ENCODE data around the gene GFPT1. TPM values are rescaled to one million over a fixed set of nuclear protein-coding genes. Genes with fewer than 3 reads are reported as not detected.

Gene GFPT1
- total RNA-seq (10 to 100 TPM; 38.7 to 40.0 TPM), polyA plus RNA-seq (10.7 TPM)

GRCh38 chr2:69386789-69387734 is at the start of gene GFPT1:
GFPT1 (minus strand) TSS chr2:69387227; CDS start chr2:69387071, 156 bp downstream.
- Histone ChIP-seq H3K9me3 (ENCODE audit: low read length) (no peaks in the 10 kb centered on the region), H3K4me1 (ENCODE audit: insufficient read depth, low read length) (peaks cover 27% of the 10 kb centered on the region), H3K4me3 (ENCODE audit: low read length) (peak within 1 kb of the TSS; percentile 73), H3K27ac (ENCODE audit: low read depth, low read length) (peak within 1 kb of the TSS; percentile 80), H3K27me3 (ENCODE audit: insufficient read depth, low read length, poor library complexity, severe bottlenecking) (no peaks in the 10 kb centered on the region), H3K36me3 (ENCODE audit: insufficient read depth, low read length) (no peaks in the 10 kb centered on the region)
- peaks cover 37 to 53% (median 50%) of the 10 kb centered on the region in 3 donors for H3K4me1 Mint-ChIP-seq
- peaks cover 0 to 2% of the 10 kb centered on the region in 2 donors for H3K27me3 Mint-ChIP-seq
- ChIA-PET POLR2A (interaction anchor here (0.6 to 2.2 kb wide), 2 partner anchors 50 to 1750 kb away, joined by 5 to 9 read pairs; partner anchors contain the start of gene NFU1), CTCF (interaction anchor here (0.9 to 1.6 kb wide), 3 partner anchors 11 to 53 kb away, joined by 3 to 6 read pairs (median 3); partner anchors contain the start of gene NFU1)
- H3K27ac Mint-ChIP-seq, result peak within 1 kb of the TSS; percentile 80 to 97 (median 88)
- H3K4me3 Mint-ChIP-seq, result peak within 1 kb of the TSS; percentile 83 to 97 (median 91)
- no peaks in the 10 kb centered on the region for H3K9me3 Mint-ChIP-seq
- peak; percentile 89 to 92 (median 91) for DNase-seq
- H3K36me3 Mint-ChIP-seq, result peaks cover 0 to 10% (median 0%) of the 10 kb centered on the region in 3 donors

- Histone ChIP-seq H3K27ac (ENCODE audit: low read depth, low read length) (peak overlapping the region; percentile 91), H3K4me1 (ENCODE audit: insufficient read depth, low read length) (peaks cover 23% of the 10 kb centered on the region), H3K27me3 (ENCODE audit: insufficient read depth, low read length, poor library complexity, severe bottlenecking) (no peaks in the 10 kb centered on the region), H3K36me3 (ENCODE audit: insufficient read depth, low read length) (no peaks in the 10 kb centered on the region), H3K4me3 (ENCODE audit: low read length) (peak overlapping the region; percentile 73), H3K9me3 (ENCODE audit: low read length) (no peaks in the 10 kb centered on the region)
- peaks cover 0 to 18% (median 7%) of the 10 kb centered on the region in 3 donors for H3K36me3 Mint-ChIP-seq
- POLR2A ChIA-PET, result interaction anchor here (0.8 to 1.9 kb wide), 4 partner anchors 47 to 478 kb away, joined by 3 to 14 read pairs (median 6); partner anchors contain the start of genes AAK1 and GFPT1
- CTCF ChIA-PET, result interaction anchor here (1.0 to 1.9 kb wide), 11 partner anchors 8 to 866 kb away, joined by 3 to 11 read pairs (median 4); partner anchors contain the start of gene FAM136A
- H3K27ac Mint-ChIP-seq, result peak overlapping the region; percentile 96 to 100 (median 98)
- H3K4me1 Mint-ChIP-seq, result peaks cover 37 to 59% (median 47%) of the 10 kb centered on the region in 3 donors
- peaks cover 0 to 2% (median 0%) of the 10 kb centered on the region in 5 donors for H3K9me3 Mint-ChIP-seq
- DNase-seq, result no peak
- no peaks in the 10 kb centered on the region for H3K27me3 Mint-ChIP-seq
- H3K4me3 Mint-ChIP-seq, result peak overlapping the region; percentile 92 to 99 (median 99)
These were observed 49.5 kb upstream of the GFPT1 start for GRCh38 chr2:69436596-69436937.

GRCh38 chr2:69434753-69435152 is 47.7 kb upstream of the GFPT1 start:
- Histone ChIP-seq H3K4me3 (ENCODE audit: low read length) (no peak overlapping the region), H3K27ac (ENCODE audit: low read depth, low read length) (no peak overlapping the region), H3K9me3 (ENCODE audit: low read length) (no peaks in the 10 kb centered on the region), H3K4me1 (ENCODE audit: insufficient read depth, low read length) (peaks cover 23% of the 10 kb centered on the region), H3K27me3 (ENCODE audit: insufficient read depth, low read length, poor library complexity, severe bottlenecking) (no peaks in the 10 kb centered on the region), H3K36me3 (ENCODE audit: insufficient read depth, low read length) (peaks cover 4% of the 10 kb centered on the region)
- peaks cover 0 to 2% (median 0%) of the 10 kb centered on the region in 5 donors for H3K9me3 Mint-ChIP-seq
- H3K27me3 Mint-ChIP-seq, result no peaks in the 10 kb centered on the region
- DNase-seq, result no peak
- ChIA-PET CTCF (interaction anchor here (0.9 kb wide), 1 partner anchor 49 kb away, joined by 3 read pairs; no protein-coding TSS in a partner anchor), POLR2A (no interaction called here)
- H3K4me3 Mint-ChIP-seq, result peak overlapping the region in 4 of 7 donors; percentile 39 to 99 (median 57)
- peaks cover 37 to 64% (median 50%) of the 10 kb centered on the region in 3 donors for H3K4me1 Mint-ChIP-seq
- peaks cover 0 to 34% (median 7%) of the 10 kb centered on the region in 3 donors for H3K36me3 Mint-ChIP-seq
- H3K27ac Mint-ChIP-seq, result peak overlapping the region in 6 of 8 donors; percentile 1 to 87 (median 60)

- POLR2A ChIA-PET, result interaction anchor here (1.0 kb wide), 1 partner anchor 800 kb away, joined by 4 read pairs; no protein-coding TSS in a partner anchor
- Histone ChIP-seq H3K27ac (ENCODE audit: low read depth, low read length) (no peak overlapping the region), H3K27me3 (ENCODE audit: insufficient read depth, low read length, poor library complexity, severe bottlenecking) (no peaks in the 10 kb centered on the region), H3K9me3 (ENCODE audit: low read length) (no peaks in the 10 kb centered on the region), H3K4me1 (ENCODE audit: insufficient read depth, low read length) (no peaks in the 10 kb centered on the region), H3K36me3 (ENCODE audit: insufficient read depth, low read length) (peaks cover 12% of the 10 kb centered on the region), H3K4me3 (ENCODE audit: low read length) (no peak overlapping the region)
- Mint-ChIP-seq H3K4me1 (peaks cover 9 to 26% (median 16%) of the 10 kb centered on the region in 3 donors), H3K36me3 (peaks cover 0 to 55% (median 2%) of the 10 kb centered on the region in 3 donors), H3K27ac (peak overlapping the region in 5 of 8 donors; percentile 5 to 82 (median 57)), H3K27me3 (no peaks in the 10 kb centered on the region), H3K9me3 (no peaks in the 10 kb centered on the region), H3K4me3 (no peak overlapping the region)
- CTCF ChIA-PET, result no interaction called here
- DNase-seq, result no peak
These were observed 42.6 kb upstream of the GFPT1 start for GRCh38 chr2:69429491-69430183.

GRCh38 chr2:69428981-69429380 is 42.0 kb upstream of the GFPT1 start:
- Mint-ChIP-seq H3K36me3 (peaks cover 0 to 58% (median 2%) of the 10 kb centered on the region in 3 donors), H3K27ac (peak overlapping the region in 5 of 8 donors; percentile 17 to 82 (median 77)), H3K4me3 (no peak overlapping the region), H3K9me3 (no peaks in the 10 kb centered on the region), H3K4me1 (peaks cover 5 to 21% (median 10%) of the 10 kb centered on the region in 3 donors), H3K27me3 (no peaks in the 10 kb centered on the region)
- peaks cover 12% of the 10 kb centered on the region for H3K36me3 ChIP-seq (ENCODE audit: insufficient read depth, low read length)
- DNase-seq, result no peak
- H3K27me3 ChIP-seq (ENCODE audit: insufficient read depth, low read length, poor library complexity, severe bottlenecking), result no peaks in the 10 kb centered on the region
- CTCF ChIA-PET, result interaction anchor here (1.3 kb wide), 1 partner anchor 8 kb away, joined by 4 read pairs; the partner anchor contains the start of gene NFU1
- H3K4me3 ChIP-seq (ENCODE audit: low read length), result no peak overlapping the region
- no peak overlapping the region for H3K27ac ChIP-seq (ENCODE audit: low read depth, low read length)
- no peaks in the 10 kb centered on the region for H3K4me1 ChIP-seq (ENCODE audit: insufficient read depth, low read length)
- H3K9me3 ChIP-seq (ENCODE audit: low read length), result no peaks in the 10 kb centered on the region
- POLR2A ChIA-PET, result interaction anchor here (1.0 kb wide), 1 partner anchor 801 kb away, joined by 4 read pairs; no protein-coding TSS in a partner anchor

GRCh38 chr2:69424419-69424818 is 37.4 kb upstream of the GFPT1 start:
- H3K4me3 ChIP-seq (ENCODE audit: low read length), result no peak overlapping the region
- ChIA-PET POLR2A (no interaction called here), CTCF (no interaction called here)
- no peak for DNase-seq
- Mint-ChIP-seq H3K36me3 (peaks cover 7 to 62% (median 8%) of the 10 kb centered on the region in 3 donors), H3K27me3 (no peaks in the 10 kb centered on the region), H3K4me3 (no peak overlapping the region), H3K27ac (no peak overlapping the region), H3K4me1 (peaks cover 0 to 7% (median 3%) of the 10 kb centered on the region in 3 donors), H3K9me3 (no peaks in the 10 kb centered on the region)
- H3K27me3 ChIP-seq (ENCODE audit: insufficient read depth, low read length, poor library complexity, severe bottlenecking), result no peaks in the 10 kb centered on the region
- H3K27ac ChIP-seq (ENCODE audit: low read depth, low read length), result no peak overlapping the region
- no peaks in the 10 kb centered on the region for H3K9me3 ChIP-seq (ENCODE audit: low read length)
- peaks cover 7% of the 10 kb centered on the region for H3K36me3 ChIP-seq (ENCODE audit: insufficient read depth, low read length)
- no peaks in the 10 kb centered on the region for H3K4me1 ChIP-seq (ENCODE audit: insufficient read depth, low read length)

GRCh38 chr2:69422198-69422597 is 35.2 kb upstream of the GFPT1 start:
- no peak overlapping the region for H3K4me3 Mint-ChIP-seq
- Histone ChIP-seq H3K27ac (ENCODE audit: low read depth, low read length) (no peak overlapping the region), H3K4me1 (ENCODE audit: insufficient read depth, low read length) (no peaks in the 10 kb centered on the region), H3K4me3 (ENCODE audit: low read length) (no peak overlapping the region), H3K9me3 (ENCODE audit: low read length) (no peaks in the 10 kb centered on the region), H3K27me3 (ENCODE audit: insufficient read depth, low read length, poor library complexity, severe bottlenecking) (no peaks in the 10 kb centered on the region), H3K36me3 (ENCODE audit: insufficient read depth, low read length) (peaks cover 4% of the 10 kb centered on the region)
- CTCF ChIA-PET, result no interaction called here
- peak overlapping the region in 2 of 8 donors; percentile 48 to 68 for H3K27ac Mint-ChIP-seq
- peaks cover 0 to 4% (median 0%) of the 10 kb centered on the region in 3 donors for H3K4me1 Mint-ChIP-seq
- H3K36me3 Mint-ChIP-seq, result peaks cover 8 to 55% (median 8%) of the 10 kb centered on the region in 3 donors
- POLR2A ChIA-PET, result no interaction called here
- DNase-seq, result no peak
- H3K27me3 Mint-ChIP-seq, result no peaks in the 10 kb centered on the region
- no peaks in the 10 kb centered on the region for H3K9me3 Mint-ChIP-seq

Measured in CD8-positive, alpha-beta memory T cell (primary cell).